Left ventricle myocardium inferior (tissue), 1 donor: ENCODE results near the gene ASPHD2. TPM values are rescaled to one million over a fixed set of nuclear protein-coding genes. Genes with fewer than 3 reads are reported as not detected.
"Not testable (repeated sequence)": the region's sequence is repeated elsewhere in the genome, so short reads cannot be mapped to it uniquely, and the experiment has no call there.

ENCODE experiments used
- DNase-seq: peaks from one replicate; pipeline ENCODE4 v3.0.0-alpha.2; 2020
- H3K27ac ChIP-seq: fragments of 200-600 bp; replicated peaks from 2 replicates; pipeline ENCODE4 v1.8.0; 2021
- H3K27me3 ChIP-seq: fragments of 200-600 bp; 2 replicates; pipeline ENCODE4 v1.8.0; 2021; ENCODE audit warnings: low read depth
- H3K36me3 ChIP-seq: fragments of 200-600 bp; 2 replicates; pipeline ENCODE4 v1.8.0; 2021
- H3K4me1 ChIP-seq: fragments of 200-600 bp; 2 replicates; pipeline ENCODE4 v1.8.0; 2021
- H3K4me3 ChIP-seq: fragments of 200-600 bp; 2 replicates; pipeline ENCODE4 v1.8.0; 2021; ENCODE audit warnings: mild to moderate bottlenecking, moderate library complexity
- H3K9me3 ChIP-seq: fragments of 200-600 bp; replicated peaks from 2 replicates; pipeline ENCODE4 v1.8.0; 2021
- CTCF ChIP-seq: fragments of 200-600 bp; IDR thresholded peaks from 2 replicates; pipeline ENCODE4 v1.8.0; 2021; ENCODE audit warnings: antibody characterized with exemption, mild to moderate bottlenecking, borderline replicate concordance
- intact Hi-C: fragments of 100-400 bp; cut with micrococcal nuclease; formaldehyde crosslinking; loops from one replicate; pipeline ENCODE4 v1.11.0; 2022
- total RNA-seq: library from RNA; stranded (reverse); fragmentation: NEBNext Ultra II Directional; extraction: Animal tissue kit (Norgen Biotek cat#: 25700); gene quantifications from one replicate; pipeline ENCODE4 v1.2.1, GENCODE V29; 2021
- donor health status: DM: no; HTN: yes; CAD: no; lungs with severe emphysema.

Gene ASPHD2
- total RNA-seq, 1 donor from 2014 or later = 0.11 TPM

- Histone ChIP-seq H3K27me3 (peaks cover 38% of the 10 kb centered on the region), H3K27ac (no peak overlapping the region), H3K4me3 (no peak overlapping the region), H3K9me3 (no peaks in the 10 kb centered on the region), H3K36me3 (no peaks in the 10 kb centered on the region), H3K4me1 (no peaks in the 10 kb centered on the region)
- TF ChIP-seq CTCF = peak; percentile 75
- DNase-seq = peak; percentile 16
- intact Hi-C loops = no loop called here
Measured at GRCh38 chr22:26398741-26399153, 30.3 kb upstream of the ASPHD2 start.

GRCh38 chr22:26399289-26399688 is 29.8 kb upstream of the ASPHD2 start:
- H3K4me1 ChIP-seq = no peaks in the 10 kb centered on the region
- H3K27ac ChIP-seq = no peak overlapping the region
- no peak overlapping the region for H3K4me3 ChIP-seq
- no peaks in the 10 kb centered on the region for H3K9me3 ChIP-seq
- no peaks in the 10 kb centered on the region for H3K36me3 ChIP-seq
- H3K27me3 ChIP-seq = peaks cover 37% of the 10 kb centered on the region
- intact Hi-C loops = no loop called here
- no peak for TF ChIP-seq CTCF
- DNase-seq = no peak

- intact Hi-C loops = no loop called here
- no peak for TF ChIP-seq CTCF
- no peak for DNase-seq
- H3K4me1 ChIP-seq = peaks cover 9% of the 10 kb centered on the region
- H3K27me3 ChIP-seq = peaks cover 41% of the 10 kb centered on the region
- H3K36me3 ChIP-seq = no peaks in the 10 kb centered on the region
- no peak overlapping the region for H3K4me3 ChIP-seq
- H3K9me3 ChIP-seq = no peaks in the 10 kb centered on the region
- H3K27ac ChIP-seq = no peak overlapping the region
Measured at GRCh38 chr22:26401726-26402125, 27.3 kb upstream of the ASPHD2 start.

GRCh38 chr22:26404851-26405421 is 24.1 kb upstream of the ASPHD2 start:
- intact Hi-C loops = no loop called here

GRCh38 chr22:26406118-26406517 is 22.9 kb upstream of the ASPHD2 start:
- intact Hi-C loops = no loop called here
- TF ChIP-seq CTCF = no peak
- Histone ChIP-seq H3K4me3 (no peak overlapping the region), H3K9me3 (no peaks in the 10 kb centered on the region), H3K36me3 (no peaks in the 10 kb centered on the region), H3K4me1 (peaks cover 9% of the 10 kb centered on the region), H3K27ac (no peak overlapping the region), H3K27me3 (peaks cover 80% of the 10 kb centered on the region)
- DNase-seq = no peak

More at GRCh38 chr22:26404851-26405421, 24.1 kb upstream of the ASPHD2 start:
- Histone ChIP-seq H3K27ac (no peak overlapping the region), H3K36me3 (no peaks in the 10 kb centered on the region), H3K4me1 (peaks cover 9% of the 10 kb centered on the region), H3K4me3 (no peak overlapping the region), H3K9me3 (no peaks in the 10 kb centered on the region), H3K27me3 (peaks cover 68% of the 10 kb centered on the region)
- DNase-seq = no peak
- TF ChIP-seq CTCF = no peak

GRCh38 chr22:26408562-26409220 is 20.4 kb upstream of the ASPHD2 start:
- DNase-seq, H3K36me3 ChIP-seq, H3K4me3 ChIP-seq, H3K9me3 ChIP-seq, H3K27ac ChIP-seq, H3K4me1 ChIP-seq, intact Hi-C loops: not testable (repeated sequence)
- peaks cover 87% of the 10 kb centered on the region for H3K27me3 ChIP-seq
